Measurements from ENCODE around the gene TAL1.

DNA sequence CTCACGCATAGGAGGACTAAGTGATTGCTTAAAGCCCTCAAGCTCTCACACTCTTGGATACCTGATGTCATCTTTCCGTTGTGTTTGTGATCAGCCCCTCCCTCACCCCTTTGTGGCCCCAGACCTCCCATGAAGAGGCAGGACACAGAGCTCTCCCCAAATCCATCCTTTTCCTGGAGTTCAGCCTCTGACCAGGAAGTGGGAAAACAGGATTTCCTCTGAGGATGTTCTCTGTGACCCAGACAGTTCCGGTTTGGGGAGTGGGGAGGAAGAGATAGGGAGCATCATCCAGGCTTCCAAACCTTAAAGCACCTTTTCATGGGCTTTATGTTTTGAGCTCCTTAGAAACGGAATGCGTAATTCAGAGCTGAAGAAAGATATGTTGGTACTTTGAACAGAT is 11.9 kb upstream of the TAL1 start:
- TF ChIP-seq, protein P1, sequence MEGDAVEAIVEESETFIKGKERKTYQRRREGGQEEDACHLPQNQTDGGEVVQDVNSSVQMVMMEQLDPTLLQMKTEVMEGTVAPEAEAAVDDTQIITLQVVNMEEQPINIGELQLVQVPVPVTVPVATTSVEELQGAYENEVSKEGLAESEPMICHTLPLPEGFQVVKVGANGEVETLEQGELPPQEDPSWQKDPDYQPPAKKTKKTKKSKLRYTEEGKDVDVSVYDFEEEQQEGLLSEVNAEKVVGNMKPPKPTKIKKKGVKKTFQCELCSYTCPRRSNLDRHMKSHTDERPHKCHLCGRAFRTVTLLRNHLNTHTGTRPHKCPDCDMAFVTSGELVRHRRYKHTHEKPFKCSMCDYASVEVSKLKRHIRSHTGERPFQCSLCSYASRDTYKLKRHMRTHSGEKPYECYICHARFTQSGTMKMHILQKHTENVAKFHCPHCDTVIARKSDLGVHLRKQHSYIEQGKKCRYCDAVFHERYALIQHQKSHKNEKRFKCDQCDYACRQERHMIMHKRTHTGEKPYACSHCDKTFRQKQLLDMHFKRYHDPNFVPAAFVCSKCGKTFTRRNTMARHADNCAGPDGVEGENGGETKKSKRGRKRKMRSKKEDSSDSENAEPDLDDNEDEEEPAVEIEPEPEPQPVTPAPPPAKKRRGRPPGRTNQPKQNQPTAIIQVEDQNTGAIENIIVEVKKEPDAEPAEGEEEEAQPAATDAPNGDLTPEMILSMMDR (IDR thresholded peaks at IDR 0.05), result no peak
- no peak for TF ChIP-seq POLR2A (IDR thresholded peaks at IDR 0.05)
